ENCODE data around the gene C12orf50.

GRCh38 chr12:88026196-88026595 is 3.0 kb downstream of the C12orf50 start:
- TF ChIP-seq, protein P1, sequence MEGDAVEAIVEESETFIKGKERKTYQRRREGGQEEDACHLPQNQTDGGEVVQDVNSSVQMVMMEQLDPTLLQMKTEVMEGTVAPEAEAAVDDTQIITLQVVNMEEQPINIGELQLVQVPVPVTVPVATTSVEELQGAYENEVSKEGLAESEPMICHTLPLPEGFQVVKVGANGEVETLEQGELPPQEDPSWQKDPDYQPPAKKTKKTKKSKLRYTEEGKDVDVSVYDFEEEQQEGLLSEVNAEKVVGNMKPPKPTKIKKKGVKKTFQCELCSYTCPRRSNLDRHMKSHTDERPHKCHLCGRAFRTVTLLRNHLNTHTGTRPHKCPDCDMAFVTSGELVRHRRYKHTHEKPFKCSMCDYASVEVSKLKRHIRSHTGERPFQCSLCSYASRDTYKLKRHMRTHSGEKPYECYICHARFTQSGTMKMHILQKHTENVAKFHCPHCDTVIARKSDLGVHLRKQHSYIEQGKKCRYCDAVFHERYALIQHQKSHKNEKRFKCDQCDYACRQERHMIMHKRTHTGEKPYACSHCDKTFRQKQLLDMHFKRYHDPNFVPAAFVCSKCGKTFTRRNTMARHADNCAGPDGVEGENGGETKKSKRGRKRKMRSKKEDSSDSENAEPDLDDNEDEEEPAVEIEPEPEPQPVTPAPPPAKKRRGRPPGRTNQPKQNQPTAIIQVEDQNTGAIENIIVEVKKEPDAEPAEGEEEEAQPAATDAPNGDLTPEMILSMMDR (IDR thresholded peaks at IDR 0.05; ENCODE audit: control extremely low read depth in 1 of 3, insufficient read depth in 1 of 3, low read depth in 1 of 3, low read length in 3 of 3): no peak
- TF ChIP-seq KDM1A (IDR thresholded peaks at IDR 0.05; ENCODE audit: borderline replicate concordance, low read length) (no peak), POLR2AphosphoS5 (IDR thresholded peaks at IDR 0.05; ENCODE audit: low read depth, low read length) (no peak), BCL11A (IDR thresholded peaks at IDR 0.05; ENCODE audit: low read depth in 2 of 2, low read length in 2 of 2) (no peak), SUZ12 (IDR thresholded peaks at IDR 0.05; ENCODE audit: low read length) (no peak), EZH2 (IDR thresholded peaks at IDR 0.05; ENCODE audit: low read depth, low read length, severe bottlenecking) (no peak), POLR2A (IDR thresholded peaks at IDR 0.05; ENCODE audit: control extremely low read depth in 1 of 2, low read depth in 2 of 2, low read length in 2 of 2) (no peak), CBX5 (IDR thresholded peaks at IDR 0.05; ENCODE audit: low read depth, low read length) (no peak), TBP (IDR thresholded peaks at IDR 0.05; ENCODE audit: low read depth, low read length) (no peak), MAFK (IDR thresholded peaks at IDR 0.05; ENCODE audit: low read depth, low read length) (no peak), RAD21 (IDR thresholded peaks at IDR 0.05 in 1 of 2, conservative IDR thresholded peaks at IDR 0.05 in 1 of 2; ENCODE audit: low read depth in 2 of 2, low read length in 2 of 2) (no peak), BRCA1 (IDR thresholded peaks at IDR 0.05; ENCODE audit: low read depth, low read length) (no peak)
- TF ChIP-seq, protein P2, sequence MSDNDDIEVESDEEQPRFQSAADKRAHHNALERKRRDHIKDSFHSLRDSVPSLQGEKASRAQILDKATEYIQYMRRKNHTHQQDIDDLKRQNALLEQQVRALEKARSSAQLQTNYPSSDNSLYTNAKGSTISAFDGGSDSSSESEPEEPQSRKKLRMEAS (IDR thresholded peaks at IDR 0.05): no peak

Measured in H1 (cell line).